Uterus (tissue), 2 donors: ENCODE data around the gene FANCL.
A peak's percentile ranks its signal among the peaks of the same experiment; 100 is the strongest.

ENCODE experiments used
- CTCF ChIP-seq, 4 experiments: fragments of 200-600 bp in 2 of 4; fragments of 450-650 bp in 2 of 4; sonication (generic) in 2 of 4; IDR thresholded peaks; one replicate each; pipeline ENCODE4 v1.5.1; 2016 to 2019; ENCODE audit warnings: antibody characterized with exemption in 4 of 4, mild to moderate bottlenecking in 2 of 4, moderate library complexity in 1 of 4
- POLR2A ChIP-seq, 2 donors: fragments of 450-650 bp; IDR thresholded peaks; one replicate each; pipeline ENCODE4 v1.6.1; 2016; ENCODE audit warnings: antibody characterized with exemption in 2 of 2, mild to moderate bottlenecking in 1 of 2, moderate library complexity in 1 of 2

- TF ChIP-seq POLR2A (IDR thresholded peaks at IDR 0.05) (peak in 1 of 2 donors; percentile 62), CTCF (IDR thresholded peaks at IDR 0.05) (peak in 1 of 4 experiments; percentile 15)
Measured at GRCh38 chr2:58240670-58241545, at the start of gene FANCL.
